CD4-positive, alpha-beta T cell (primary cell): ENCODE data around the gene LMX1B. TPM values are rescaled to one million over a fixed set of nuclear protein-coding genes. Genes with fewer than 3 reads are reported as not detected.

ENCODE experiments used
- ATAC-seq: fragments of 200-7000 bp; cut with Tn5 transposase; one replicate; pipeline ENCODE4 v1.10.0; 2022; ENCODE audit warnings: mild to moderate bottlenecking; ENCODE audit not compliant: poor library complexity
- CTCF ChIA-PET: fragments of 350-600 bp; sonication (Branson Sonifier 250); formaldehyde crosslinking; loops from one replicate; lab custom pipeline; 2021; ENCODE audit warnings: antibody characterized with exemption, inconsistent platforms; lab: Charles Lee
- POLR2A ChIA-PET: fragments of 350-600 bp; sonication (Branson Sonifier 250); formaldehyde crosslinking; loops from one replicate; lab custom pipeline; 2021; ENCODE audit warnings: antibody characterized with exemption, inconsistent platforms; lab: Charles Lee
- DNase-seq, 14 experiments: peaks; one replicate each; pipeline ENCODE4 v3.0.0-alpha.2; 2013 to 2020; ENCODE audit warnings: mixed read lengths in 2 of 14
- H3K27ac ChIP-seq, 2 donors: one replicate each; pipeline versions ENCODE4 v1.5.1 to v1.7.0; 2013; ENCODE audit warnings: low read length in 2 of 2, low read depth in 1 of 2, mild to moderate bottlenecking in 1 of 2
- H3K27me3 ChIP-seq, 2 experiments: 1 replicate in 1 of 2; 2 replicates in 1 of 2; pipeline versions ENCODE4 v1.6.1 to v1.7.0; 2013; ENCODE audit warnings: low read length in 2 of 2, control low read depth in 1 of 2, mild to moderate bottlenecking in 1 of 2, moderate library complexity in 1 of 2; ENCODE audit not compliant: insufficient read depth in 2 of 2, control insufficient read depth in 1 of 2
- H3K36me3 ChIP-seq: one replicate; pipeline ENCODE4 v1.6.1; 2013; ENCODE audit warnings: low read length, control low read depth; ENCODE audit not compliant: insufficient read depth
- H3K4me1 ChIP-seq: one replicate; pipeline ENCODE4 v1.6.1; 2013; ENCODE audit warnings: low read length, control low read depth; ENCODE audit not compliant: insufficient read depth
- H3K4me3 ChIP-seq: one replicate; pipeline ENCODE4 v1.5.1; 2013; ENCODE audit warnings: mild to moderate bottlenecking, low read length, moderate library complexity
- H3K9me3 ChIP-seq, 2 experiments: 1 replicate in 1 of 2; 2 replicates in 1 of 2; pipeline versions ENCODE4 v1.6.1 to v1.7.0; 2013; ENCODE audit warnings: low read length in 2 of 2, mild to moderate bottlenecking in 2 of 2, control low read depth in 1 of 2, moderate library complexity in 1 of 2; ENCODE audit not compliant: control insufficient read depth in 1 of 2, insufficient read depth in 1 of 2
- H3K27ac Mint-ChIP-seq: one replicate; pipeline ENCODE4 v1.8.0; 2020; ENCODE audit warnings: mixed read lengths
- H3K27me3 Mint-ChIP-seq: one replicate; pipeline ENCODE4 v1.8.0; 2021; ENCODE audit warnings: mixed read lengths
- H3K36me3 Mint-ChIP-seq: one replicate; pipeline ENCODE4 v1.8.0; 2021; ENCODE audit warnings: low read depth, mixed read lengths
- H3K4me1 Mint-ChIP-seq: one replicate; pipeline ENCODE4 v1.8.0; 2021; ENCODE audit warnings: low read depth, mixed read lengths
- H3K4me3 Mint-ChIP-seq: one replicate; pipeline ENCODE4 v1.8.0; 2020; ENCODE audit warnings: mild to moderate bottlenecking, mixed read lengths
- H3K9me3 Mint-ChIP-seq: one replicate; pipeline ENCODE4 v1.8.0; 2020; ENCODE audit warnings: mixed read lengths
- CTCF ChIP-seq: fragments of 200-600 bp; IDR thresholded peaks from one replicate; pipeline ENCODE4 v1.8.0; 2022; ENCODE audit warnings: antibody characterized with exemption, mild to moderate bottlenecking
- intact Hi-C, 2 experiments: fragments of 100-400 bp; cut with DNase I in 1 of 2; cut with micrococcal nuclease in 1 of 2; formaldehyde crosslinking; loops; one replicate each; pipeline versions ENCODE4 v1.15.1 to v1.9.0; 2023 to 2025; cut with DNase I, micrococcal nuclease
- total RNA-seq, 174 experiments: library from RNA in 2 of 174; stranded (reverse) in 2 of 174; gene quantifications; one replicate each; pipeline ENCODE4 v1.2.3 and lab custom pipeline; 2021 to 2026

LMX1B gene
- total RNA-seq, 2 experiments from 2014 or later: not detected

- Mint-ChIP-seq H3K9me3 (no peaks in the 10 kb centered on the region), H3K4me3 (no peak overlapping the region)
Observed at GRCh38 chr9:126658956-126659555, 45.3 kb downstream of the LMX1B start.

GRCh38 chr9:126661122-126661520 lies 47.4 kb downstream of the LMX1B start:
- TF ChIP-seq CTCF: no peak
- Histone ChIP-seq H3K27ac (no peak overlapping the region), H3K27me3 (peaks cover 21 to 41% of the 10 kb centered on the region in 2 experiments), H3K4me1 (peaks cover 3% of the 10 kb centered on the region), H3K4me3 (no peak overlapping the region), H3K36me3 (no peaks in the 10 kb centered on the region), H3K9me3 (peaks cover 0 to 8% of the 10 kb centered on the region in 2 experiments)
- Mint-ChIP-seq H3K27me3 (peaks cover 64% of the 10 kb centered on the region), H3K36me3 (no peaks in the 10 kb centered on the region), H3K4me1 (no peaks in the 10 kb centered on the region), H3K9me3 (no peaks in the 10 kb centered on the region), H3K27ac (no peak overlapping the region), H3K4me3 (no peak overlapping the region)
- DNase-seq (no peak), ATAC-seq (no peak)
- intact Hi-C loops: no loop called here
- ChIA-PET POLR2A (no interaction called here), CTCF (no interaction called here)

More at GRCh38 chr9:126658956-126659555, 45.3 kb downstream of the LMX1B start:
- Mint-ChIP-seq H3K27ac (no peak overlapping the region), H3K4me1 (no peaks in the 10 kb centered on the region), H3K36me3 (no peaks in the 10 kb centered on the region), H3K27me3 (peaks cover 67% of the 10 kb centered on the region)
- peaks cover 5 to 25% of the 10 kb centered on the region in 2 experiments for H3K27me3 ChIP-seq
- ATAC-seq (no peak), DNase-seq (no peak)
- no peak for TF ChIP-seq CTCF
- no peak overlapping the region for H3K27ac ChIP-seq
- H3K36me3 ChIP-seq: no peaks in the 10 kb centered on the region
- intact Hi-C loops: no loop called here
- no peaks in the 10 kb centered on the region for H3K4me1 ChIP-seq
- ChIA-PET CTCF (no interaction called here), POLR2A (interaction anchor here (0.6 kb wide), 1 partner anchor 913 kb away, joined by 3 read pairs; no protein-coding TSS in a partner anchor)
- no peak overlapping the region for H3K4me3 ChIP-seq
- H3K9me3 ChIP-seq: peaks cover 0 to 8% of the 10 kb centered on the region in 2 experiments

- CTCF ChIA-PET: no interaction called here
- peaks cover 64% of the 10 kb centered on the region for H3K27me3 Mint-ChIP-seq
- no peak overlapping the region for H3K27ac Mint-ChIP-seq
Observed at GRCh38 chr9:126661521-126662251, 48.0 kb downstream of the LMX1B start.

More at GRCh38 chr9:126661521-126662251, 48.0 kb downstream of the LMX1B start:
- no peak overlapping the region for H3K4me3 ChIP-seq
- H3K36me3 ChIP-seq: no peaks in the 10 kb centered on the region
- H3K27me3 ChIP-seq: peaks cover 21 to 47% of the 10 kb centered on the region in 2 experiments
- no peaks in the 10 kb centered on the region for H3K9me3 Mint-ChIP-seq
- no peak for TF ChIP-seq CTCF
- no peak overlapping the region for H3K4me3 Mint-ChIP-seq
- intact Hi-C loops: no loop called here
- DNase-seq (no peak), ATAC-seq (no peak)
- no peak overlapping the region for H3K27ac ChIP-seq
- peaks cover 3% of the 10 kb centered on the region for H3K4me1 ChIP-seq
- H3K36me3 Mint-ChIP-seq: no peaks in the 10 kb centered on the region
- H3K9me3 ChIP-seq: peaks cover 0 to 8% of the 10 kb centered on the region in 2 experiments
- no peaks in the 10 kb centered on the region for H3K4me1 Mint-ChIP-seq
- POLR2A ChIA-PET: no interaction called here
